Measurements from ENCODE around the gene PADI1.

GRCh38 chr1:17220287-17220686, 15.4 kb downstream of the PADI1 start:
- TF ChIP-seq CTCF (conservative IDR thresholded peaks at IDR 0.05; ENCODE audit: low read length) (no peak), EZH2phosphoT487 (IDR thresholded peaks at IDR 0.05; ENCODE audit: borderline replicate concordance, low read depth, low read length) (no peak)
